ENCODE results near the gene FIGLA.

FIGLA gene, protein sequence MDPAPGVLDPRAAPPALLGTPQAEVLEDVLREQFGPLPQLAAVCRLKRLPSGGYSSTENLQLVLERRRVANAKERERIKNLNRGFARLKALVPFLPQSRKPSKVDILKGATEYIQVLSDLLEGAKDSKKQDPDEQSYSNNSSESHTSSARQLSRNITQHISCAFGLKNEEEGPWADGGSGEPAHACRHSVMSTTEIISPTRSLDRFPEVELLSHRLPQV

GRCh38 chr2:70790136-70790828 is at the start of gene FIGLA:
FIGLA (minus strand) TSS chr2:70790643; CDS start chr2:70790638, 5 bp downstream.
- no peak within 1 kb of the TSS for H3K4me2 ChIP-seq (ENCODE audit: low read length)
- no peaks in the 10 kb centered on the region for H3K9me2 ChIP-seq (replicated peaks; ENCODE audit: control insufficient read depth, low read length)
- no peak within 1 kb of the TSS for H3K4me3 ChIP-seq (ENCODE audit: low read length)
- no peaks in the 10 kb centered on the region for H3K79me2 ChIP-seq (ENCODE audit: control insufficient read depth, low read length)
- H3F3A ChIP-seq (ENCODE audit: control insufficient read depth, insufficient read depth): no peaks in the 10 kb centered on the region
- no peak for TF ChIP-seq EZH2phosphoT487 (IDR thresholded peaks at IDR 0.05; ENCODE audit: borderline replicate concordance, low read length)
- TF ChIP-seq CTCF (IDR thresholded peaks at IDR 0.05; ENCODE audit: low read depth, low read length, poor library complexity, severe bottlenecking): no peak
- H3K36me3 ChIP-seq (ENCODE audit: control insufficient read depth, low read length): no peaks in the 10 kb centered on the region
- no peaks in the 10 kb centered on the region for H4K20me1 ChIP-seq (ENCODE audit: control insufficient read depth, insufficient read depth, low read depth, low read length)
- peaks cover 18% of the 10 kb centered on the region for H3K27me3 ChIP-seq (ENCODE audit: control insufficient read depth, low read length)
- no peak within 1 kb of the TSS for H3K27ac ChIP-seq (ENCODE audit: low read depth, low read length)
- no peaks in the 10 kb centered on the region for H3K9me3 ChIP-seq (ENCODE audit: control insufficient read depth, insufficient read depth, low read length)
- no peaks in the 10 kb centered on the region for H3K4me1 ChIP-seq (ENCODE audit: control insufficient read depth, low read length)

GRCh38 chr2:70837980-70838925 is 47.8 kb upstream of the FIGLA start:
- no peak overlapping the region for H3K4me3 ChIP-seq (ENCODE audit: low read length)
- H3K9me2 ChIP-seq (replicated peaks; ENCODE audit: control insufficient read depth, low read length): no peaks in the 10 kb centered on the region

DNA sequence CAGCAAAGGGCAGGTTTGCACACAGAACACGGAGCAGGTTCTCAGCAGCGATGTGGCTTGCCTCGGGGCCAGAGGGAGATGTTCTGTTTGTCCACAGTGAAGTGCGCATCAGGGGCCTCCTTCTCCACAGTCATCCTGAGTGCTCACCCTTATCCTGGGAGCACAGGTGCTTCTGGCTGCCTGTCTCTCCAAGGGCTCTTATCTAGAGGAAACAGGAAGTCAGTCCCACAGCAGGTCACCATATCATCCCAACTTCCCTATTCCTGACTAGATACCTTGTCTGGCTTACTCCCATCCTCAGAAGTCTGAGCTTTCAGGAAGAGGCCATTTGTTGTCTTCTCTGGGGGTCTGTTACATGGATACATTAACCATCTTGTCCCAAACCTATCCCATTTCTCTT is 45.2 kb upstream of the FIGLA start, which contains the start of gene CD207:
CD207 (minus strand) TSS at position 174 of the 400 bp plus-strand sequence; CDS start at position 134, 40 bp downstream.
- H3K27me3 ChIP-seq (ENCODE audit: control insufficient read depth, low read length): no peaks in the 10 kb centered on the region
- no peak for TF ChIP-seq CTCF (IDR thresholded peaks at IDR 0.05; ENCODE audit: low read depth, low read length, poor library complexity, severe bottlenecking)
- no peak for TF ChIP-seq EZH2phosphoT487 (IDR thresholded peaks at IDR 0.05; ENCODE audit: borderline replicate concordance, low read length)

More at GRCh38 chr2:70837980-70838925, 47.8 kb upstream of the FIGLA start:
- TF ChIP-seq EZH2phosphoT487 (IDR thresholded peaks at IDR 0.05; ENCODE audit: borderline replicate concordance, low read length): no peak
- TF ChIP-seq CTCF (IDR thresholded peaks at IDR 0.05; ENCODE audit: low read depth, low read length, poor library complexity, severe bottlenecking): no peak
- H4K20me1 ChIP-seq (ENCODE audit: control insufficient read depth, insufficient read depth, low read depth, low read length): no peaks in the 10 kb centered on the region
- H3K27ac ChIP-seq (ENCODE audit: low read depth, low read length): no peak overlapping the region
- no peaks in the 10 kb centered on the region for H3K27me3 ChIP-seq (ENCODE audit: control insufficient read depth, low read length)
- H3K4me2 ChIP-seq (ENCODE audit: low read length): no peak overlapping the region
- H3K9me3 ChIP-seq (ENCODE audit: control insufficient read depth, insufficient read depth, low read length): no peaks in the 10 kb centered on the region
- no peaks in the 10 kb centered on the region for H3K4me1 ChIP-seq (ENCODE audit: control insufficient read depth, low read length)
- no peaks in the 10 kb centered on the region for H3K79me2 ChIP-seq (ENCODE audit: control insufficient read depth, low read length)
- no peaks in the 10 kb centered on the region for H3F3A ChIP-seq (ENCODE audit: control insufficient read depth, insufficient read depth)
- no peaks in the 10 kb centered on the region for H3K36me3 ChIP-seq (ENCODE audit: control insufficient read depth, low read length)

More for the DNA sequence above, 45.2 kb upstream of the FIGLA start, which contains the start of gene CD207:
- Histone ChIP-seq H3K79me2 (ENCODE audit: control insufficient read depth, low read length) (no peaks in the 10 kb centered on the region), H3F3A (ENCODE audit: control insufficient read depth, insufficient read depth) (no peaks in the 10 kb centered on the region), H3K4me2 (ENCODE audit: low read length) (no peak within 1 kb of the TSS), H3K9me2 (replicated peaks; ENCODE audit: control insufficient read depth, low read length) (no peaks in the 10 kb centered on the region), H3K9me3 (ENCODE audit: control insufficient read depth, insufficient read depth, low read length) (no peaks in the 10 kb centered on the region), H4K20me1 (ENCODE audit: control insufficient read depth, insufficient read depth, low read depth, low read length) (no peaks in the 10 kb centered on the region), H3K27ac (ENCODE audit: low read depth, low read length) (no peak within 1 kb of the TSS), H3K4me1 (ENCODE audit: control insufficient read depth, low read length) (no peaks in the 10 kb centered on the region), H3K4me3 (ENCODE audit: low read length) (no peak within 1 kb of the TSS), H3K36me3 (ENCODE audit: control insufficient read depth, low read length) (no peaks in the 10 kb centered on the region)

All from DOHH2 (cell line).